GM23338 (cell line): ENCODE measurements around the gene C1orf115.

Experiments
- CREB1 ChIP-seq: fragments of 250-450 bp; sonication (Bioruptor Pico); IDR thresholded peaks from 2 replicates; pipeline ENCODE4 v1.5.0; 2020; ENCODE audit warnings: low read depth, mild to moderate bottlenecking, moderate library complexity
- EZH2 ChIP-seq: fragments of 200-600 bp; sonication (generic); IDR thresholded peaks from one replicate; pipeline ENCODE4 v1.8.0; 2017; ENCODE audit warnings: antibody characterized with exemption, mild to moderate bottlenecking, low read depth; ENCODE audit not compliant: unreplicated experiment
- EZH2phosphoT487 ChIP-seq: fragments of 200-600 bp; sonication (generic); IDR thresholded peaks from one replicate; pipeline ENCODE4 v1.8.1; 2018; ENCODE audit warnings: antibody characterized with exemption; ENCODE audit not compliant: unreplicated experiment
- JUNB ChIP-seq: IDR thresholded peaks from one replicate; pipeline ENCODE4 v1.6.1; 2016; ENCODE audit warnings: antibody characterized with exemption; ENCODE audit not compliant: unreplicated experiment
- NANOG ChIP-seq: IDR thresholded peaks from 2 replicates; pipeline ENCODE4 v1.6.1; 2016; ENCODE audit warnings: antibody characterized with exemption, borderline replicate concordance
- POLR2AphosphoS5 ChIP-seq: IDR thresholded peaks from 2 replicates; pipeline ENCODE4 v1.6.1; 2016; ENCODE audit warnings: antibody characterized with exemption, low read depth
- REST ChIP-seq: IDR thresholded peaks from one replicate; pipeline ENCODE4 v1.6.1; 2018; ENCODE audit warnings: antibody characterized with exemption; ENCODE audit not compliant: unreplicated experiment
- STAT1 ChIP-seq: IDR thresholded peaks from one replicate; pipeline ENCODE4 v1.6.1; 2016; ENCODE audit warnings: antibody characterized with exemption; ENCODE audit not compliant: unreplicated experiment
- ZNF114 ChIP-seq: fragments of 250-450 bp; sonication (Bioruptor Pico); IDR thresholded peaks from 2 replicates; pipeline ENCODE4 v1.5.0; 2020; ENCODE audit warnings: mild to moderate bottlenecking, moderate library complexity
- ZNF331 ChIP-seq: fragments of 250-450 bp; sonication (Bioruptor Pico); IDR thresholded peaks from 2 replicates; pipeline ENCODE4 v1.5.0; 2020; ENCODE audit warnings: low read depth, mild to moderate bottlenecking, moderate library complexity
- ZNF462 ChIP-seq: fragments of 250-450 bp; sonication (Bioruptor Pico); IDR thresholded peaks from 2 replicates; pipeline ENCODE4 v1.5.0; 2020; ENCODE audit warnings: mild to moderate bottlenecking, moderate library complexity
- TF ChIP-seq, protein P1 (sequence below), 2 experiments: fragments of 200-600 bp in 1 of 2; sonication (generic) in 1 of 2; conservative IDR thresholded peaks; 2 replicates each; pipeline versions ENCODE4 v1.5.1 to v1.6.1; 2016 to 2017; ENCODE audit warnings: antibody characterized with exemption in 2 of 2, low read depth in 2 of 2, mild to moderate bottlenecking in 2 of 2, moderate library complexity in 1 of 2
- TF ChIP-seq, protein P2 (sequence below): IDR thresholded peaks from 2 replicates; pipeline ENCODE4 v1.6.1; 2016; ENCODE audit warnings: antibody characterized with exemption

GRCh38 chr1:220692436-220693228, 2.5 kb downstream of the C1orf115 start:
- TF ChIP-seq EZH2: no peak
- TF ChIP-seq, protein P1, sequence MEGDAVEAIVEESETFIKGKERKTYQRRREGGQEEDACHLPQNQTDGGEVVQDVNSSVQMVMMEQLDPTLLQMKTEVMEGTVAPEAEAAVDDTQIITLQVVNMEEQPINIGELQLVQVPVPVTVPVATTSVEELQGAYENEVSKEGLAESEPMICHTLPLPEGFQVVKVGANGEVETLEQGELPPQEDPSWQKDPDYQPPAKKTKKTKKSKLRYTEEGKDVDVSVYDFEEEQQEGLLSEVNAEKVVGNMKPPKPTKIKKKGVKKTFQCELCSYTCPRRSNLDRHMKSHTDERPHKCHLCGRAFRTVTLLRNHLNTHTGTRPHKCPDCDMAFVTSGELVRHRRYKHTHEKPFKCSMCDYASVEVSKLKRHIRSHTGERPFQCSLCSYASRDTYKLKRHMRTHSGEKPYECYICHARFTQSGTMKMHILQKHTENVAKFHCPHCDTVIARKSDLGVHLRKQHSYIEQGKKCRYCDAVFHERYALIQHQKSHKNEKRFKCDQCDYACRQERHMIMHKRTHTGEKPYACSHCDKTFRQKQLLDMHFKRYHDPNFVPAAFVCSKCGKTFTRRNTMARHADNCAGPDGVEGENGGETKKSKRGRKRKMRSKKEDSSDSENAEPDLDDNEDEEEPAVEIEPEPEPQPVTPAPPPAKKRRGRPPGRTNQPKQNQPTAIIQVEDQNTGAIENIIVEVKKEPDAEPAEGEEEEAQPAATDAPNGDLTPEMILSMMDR (conservative IDR thresholded peaks at IDR 0.05; ENCODE audit: low read depth in 2 of 2): no peak
- no peak for TF ChIP-seq EZH2phosphoT487
- TF ChIP-seq STAT1: no peak
- TF ChIP-seq CREB1 (CRISPR knock-in tag): no peak
- no peak for TF ChIP-seq POLR2AphosphoS5
- TF ChIP-seq ZNF114: no peak
- no peak for TF ChIP-seq REST
- TF ChIP-seq JUNB: no peak
- no peak for TF ChIP-seq NANOG
- TF ChIP-seq ZNF462: no peak
- TF ChIP-seq, protein P2, sequence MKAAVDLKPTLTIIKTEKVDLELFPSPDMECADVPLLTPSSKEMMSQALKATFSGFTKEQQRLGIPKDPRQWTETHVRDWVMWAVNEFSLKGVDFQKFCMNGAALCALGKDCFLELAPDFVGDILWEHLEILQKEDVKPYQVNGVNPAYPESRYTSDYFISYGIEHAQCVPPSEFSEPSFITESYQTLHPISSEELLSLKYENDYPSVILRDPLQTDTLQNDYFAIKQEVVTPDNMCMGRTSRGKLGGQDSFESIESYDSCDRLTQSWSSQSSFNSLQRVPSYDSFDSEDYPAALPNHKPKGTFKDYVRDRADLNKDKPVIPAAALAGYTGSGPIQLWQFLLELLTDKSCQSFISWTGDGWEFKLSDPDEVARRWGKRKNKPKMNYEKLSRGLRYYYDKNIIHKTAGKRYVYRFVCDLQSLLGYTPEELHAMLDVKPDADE: no peak
- no peak for TF ChIP-seq ZNF331 (CRISPR knock-in tag)
